HG03066 (cell line): ENCODE data around the gene HTRA2.

Experiments
- ATAC-seq: cut with Tn5 transposase; IDR thresholded peaks from one replicate; pipeline ENCODE4 v1.9.1; 2021; ENCODE audit warnings: low read depth; ENCODE audit not compliant: unreplicated experiment

HTRA2 gene

DNA sequence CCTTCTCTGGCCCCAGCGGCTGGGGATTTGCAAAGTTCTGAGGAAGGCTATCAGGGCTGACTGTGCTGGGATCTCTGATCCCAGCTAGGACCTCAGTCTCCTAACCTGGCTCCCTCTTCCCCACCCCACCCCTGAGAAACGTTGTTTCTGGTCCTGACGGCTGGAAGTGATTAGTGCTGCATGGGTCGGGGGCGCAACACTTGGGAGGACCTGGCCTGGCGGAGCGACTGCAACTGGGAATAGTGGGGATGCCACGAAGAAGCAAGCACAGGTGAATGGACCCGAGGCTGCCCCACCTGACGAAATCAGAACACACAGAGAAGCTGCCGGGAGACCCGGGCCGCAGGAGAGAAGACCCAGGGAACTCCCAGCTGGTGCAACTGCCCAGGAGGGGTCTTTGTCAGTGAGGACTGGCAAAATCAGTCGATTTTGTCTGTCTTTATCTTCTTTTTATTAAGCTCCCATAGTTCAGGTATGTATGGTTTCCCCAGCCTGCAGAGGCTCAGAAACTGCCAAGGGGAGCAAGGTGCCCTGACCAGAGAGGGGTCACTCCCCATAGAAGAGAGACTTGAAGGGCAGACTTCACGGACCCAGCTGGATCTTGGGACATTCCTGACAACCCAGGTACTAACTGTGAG is 29.7 kb upstream of the HTRA2 start:
- no peak for ATAC-seq

DNA sequence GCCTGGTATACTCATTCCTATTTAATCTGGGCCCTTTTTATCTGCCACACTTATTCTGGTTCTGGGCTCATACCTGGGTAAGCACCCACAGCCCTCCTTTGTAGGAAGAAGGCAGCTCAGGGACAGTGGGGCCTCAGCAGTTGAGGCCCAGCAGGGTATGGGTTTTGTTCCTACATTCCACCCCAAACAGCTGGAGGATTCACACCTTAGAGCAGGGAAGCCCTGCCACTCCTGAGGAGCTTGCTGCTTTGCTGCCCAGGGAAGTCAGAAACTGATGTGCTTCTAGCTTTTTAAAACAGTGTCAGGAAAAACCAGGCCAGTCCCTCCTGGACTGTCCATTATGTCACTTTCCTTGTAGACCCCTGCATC is 29.2 kb upstream of the HTRA2 start:
- ATAC-seq, result no peak

DNA sequence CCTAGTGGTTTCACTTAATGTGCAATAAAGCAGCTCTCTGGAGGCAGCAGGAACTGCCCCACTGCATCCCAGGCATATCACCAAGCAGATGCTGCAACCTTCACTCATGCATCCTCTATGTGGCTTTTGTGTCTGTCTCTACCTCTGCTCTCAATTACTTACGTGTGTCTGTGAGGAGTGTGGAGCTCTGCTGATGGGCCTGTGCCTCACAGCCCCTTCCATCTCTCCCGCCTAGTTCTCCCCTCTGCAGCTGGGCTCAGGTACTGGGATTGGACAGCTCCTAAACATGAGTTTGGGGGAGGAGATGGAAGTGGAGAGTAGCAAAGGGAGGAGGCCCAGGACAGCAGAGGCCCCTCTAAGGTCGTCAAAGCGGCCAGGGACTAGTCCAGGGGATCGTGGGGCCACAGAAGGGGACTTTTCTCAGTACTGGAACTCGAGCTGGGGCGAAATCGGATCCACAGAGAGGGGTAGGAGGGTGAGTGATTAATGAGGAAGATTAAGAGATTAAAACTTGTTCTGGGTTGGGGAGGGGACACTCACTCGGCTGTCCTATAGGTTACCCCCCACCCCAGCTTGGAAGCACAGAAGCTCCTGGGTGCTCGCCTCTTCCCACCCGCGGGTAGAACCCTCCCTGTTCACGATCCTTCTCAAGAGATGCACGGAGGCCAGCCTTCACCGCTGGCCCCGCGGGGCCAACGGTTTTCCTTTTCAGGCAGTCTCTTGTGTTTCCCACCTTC is 28.2 kb upstream of the HTRA2 start:
- no peak for ATAC-seq

DNA sequence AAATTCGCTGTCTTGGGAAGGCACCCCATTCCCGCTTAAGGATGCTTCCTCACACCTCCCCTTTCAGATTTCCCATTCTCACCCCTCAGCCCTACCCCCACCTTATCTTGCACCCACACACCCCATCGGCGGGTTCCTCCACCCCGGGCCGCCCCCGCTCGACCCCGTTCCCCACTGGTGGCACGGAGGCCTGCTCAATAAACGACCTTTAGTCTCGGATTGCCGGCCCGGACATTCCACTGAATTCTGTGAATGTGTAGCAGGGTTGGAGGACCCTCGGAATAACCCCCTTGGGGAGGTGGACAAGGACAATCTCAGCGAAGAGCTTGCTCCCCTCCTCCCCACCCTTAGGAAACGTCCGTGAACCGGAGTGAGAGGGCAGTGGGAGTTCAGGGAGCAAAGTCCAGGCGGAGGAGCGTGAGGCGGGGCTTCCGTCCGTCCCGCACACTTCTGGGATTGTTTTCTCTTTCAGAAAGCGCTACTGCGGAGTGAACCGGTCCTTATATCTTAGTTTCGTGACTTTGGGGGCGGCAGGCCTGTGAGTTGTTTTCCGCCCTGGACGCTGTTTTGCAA is 27.5 kb upstream of the HTRA2 start:
- no peak for ATAC-seq

- ATAC-seq, result peak; percentile 43
Observed at GRCh38 chr2:74502720-74503505, 26.8 kb upstream of the HTRA2 start.

DNA sequence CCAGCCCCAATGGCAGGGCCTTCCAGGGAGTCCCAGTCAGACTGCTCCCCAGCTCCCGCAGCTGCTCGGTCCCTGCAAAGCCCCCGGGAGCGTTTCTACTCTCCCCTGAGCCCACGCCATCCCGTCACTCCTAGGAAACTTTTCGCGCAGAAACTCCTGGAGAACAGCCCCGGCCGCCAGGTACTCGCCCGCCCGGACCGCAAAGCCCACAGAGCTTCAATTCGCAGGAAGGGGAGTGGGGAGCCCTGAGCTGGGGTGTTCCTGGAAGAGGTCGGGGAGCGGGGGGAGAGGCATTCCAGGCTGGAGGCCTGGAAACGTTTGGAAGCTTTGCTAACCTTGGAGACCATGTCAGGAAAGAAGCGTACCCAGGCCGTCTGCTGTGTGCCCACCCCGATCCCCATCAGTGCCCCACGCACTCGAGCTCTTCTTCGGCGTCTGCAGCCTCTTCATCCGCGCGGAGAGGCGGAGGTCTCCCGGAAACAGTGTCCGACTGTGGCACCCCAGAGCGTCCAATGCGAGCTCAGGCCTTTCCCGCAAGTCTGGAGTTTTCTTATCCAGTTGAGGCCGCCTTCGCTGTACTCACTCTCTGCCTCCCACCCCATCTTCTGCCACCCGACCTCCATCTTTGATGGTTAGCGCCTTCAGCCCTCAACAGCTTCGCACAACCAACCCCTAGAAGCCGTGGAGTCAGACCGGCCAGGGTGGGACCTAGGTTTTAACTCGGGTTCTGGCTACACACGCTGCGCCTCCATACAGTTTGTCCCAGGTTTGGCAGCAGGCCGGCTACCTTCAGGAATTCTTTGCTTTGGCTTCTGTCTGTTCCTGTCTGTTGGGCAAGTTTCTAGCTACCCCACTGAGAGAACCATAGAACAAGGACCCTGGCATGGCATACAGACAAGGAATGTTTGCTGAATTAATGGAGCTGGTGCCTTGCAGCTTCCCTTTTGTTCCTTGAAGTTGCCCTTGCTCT is 25.9 kb upstream of the HTRA2 start:
- no peak for ATAC-seq

- ATAC-seq, result no peak
Observed at GRCh38 chr2:74504591-74504990, 25.1 kb upstream of the HTRA2 start.

DNA sequence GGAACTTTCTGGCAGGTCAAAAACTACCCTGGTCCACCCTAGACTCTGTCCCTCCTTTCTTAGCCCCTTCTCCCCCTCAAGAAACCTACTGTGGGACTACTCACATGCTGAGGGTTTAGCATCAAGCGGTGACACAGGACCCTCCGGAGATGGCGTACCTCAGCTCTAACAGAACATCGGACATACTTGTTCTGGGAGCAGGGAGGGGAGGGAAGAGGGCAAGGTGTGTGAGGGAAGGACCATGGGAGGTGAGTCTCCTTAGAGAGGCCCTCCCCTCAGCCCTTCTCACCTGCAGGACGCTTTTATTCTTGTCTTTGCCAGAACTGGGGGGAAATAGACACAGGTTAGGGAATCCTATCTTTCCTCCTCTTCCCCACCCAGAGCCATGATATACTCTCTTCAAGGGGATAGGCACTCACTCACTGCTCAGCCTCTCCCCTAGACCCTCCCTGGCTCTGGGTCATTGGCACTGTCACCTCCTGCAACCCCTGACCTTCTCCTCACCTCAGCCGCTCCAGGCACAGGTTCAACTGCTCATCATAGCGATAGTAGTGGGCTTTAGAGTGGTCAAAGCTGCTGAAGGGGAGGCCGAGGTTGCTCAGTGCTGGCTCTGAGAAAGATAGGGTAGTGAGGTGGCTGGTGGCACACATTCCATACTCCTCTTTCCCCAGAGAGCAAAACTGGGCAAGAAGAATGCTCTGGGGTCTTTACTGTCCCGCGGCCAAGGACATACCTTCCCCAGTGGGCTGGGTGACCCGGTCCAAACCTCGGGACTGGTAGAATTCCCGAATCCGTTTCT is 24.1 kb upstream of the HTRA2 start:
- no peak for ATAC-seq

DNA sequence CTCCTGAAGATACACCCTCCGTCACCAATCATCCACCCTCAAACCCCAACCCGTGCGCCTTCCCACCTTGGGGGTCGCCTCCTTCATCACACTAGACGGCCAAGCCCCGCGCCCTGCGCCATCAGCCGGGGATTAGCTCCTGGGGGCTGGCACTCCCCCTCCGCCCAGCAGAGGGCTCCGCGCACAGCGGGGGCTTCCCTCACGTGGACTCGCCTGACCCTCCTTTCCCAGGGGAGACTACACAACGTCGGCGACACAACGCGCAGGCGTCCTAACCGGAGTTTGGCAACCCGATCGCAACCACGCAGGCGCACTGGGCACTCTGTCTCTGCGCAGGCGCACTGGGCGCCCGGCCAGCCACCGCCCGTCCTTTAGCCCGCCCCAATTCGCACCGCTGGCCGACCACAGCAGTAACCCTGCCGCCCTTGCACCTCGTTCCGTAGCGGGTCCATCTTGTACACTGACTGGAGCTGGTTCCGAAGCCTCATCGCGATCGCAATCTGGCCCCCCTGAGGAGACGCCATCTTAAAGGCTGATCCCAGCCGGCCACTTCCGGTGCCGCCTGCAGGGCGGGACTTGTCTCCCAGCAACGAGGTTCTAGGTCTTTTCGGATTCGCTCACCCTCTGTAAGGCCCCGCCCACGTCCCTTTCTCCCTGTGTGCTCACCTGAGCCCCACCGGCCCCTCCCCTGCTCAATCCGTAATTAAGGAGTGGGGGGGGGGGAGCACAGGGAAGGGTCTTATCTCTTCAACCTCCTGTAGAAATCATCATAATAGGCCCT is 22.4 kb upstream of the HTRA2 start, which contains the start of gene PCGF1:
PCGF1 (minus strand) TSS at position 551 of the 781 bp plus-strand sequence; CDS start at position 524, 27 bp downstream.
- peak; percentile 90 for ATAC-seq

- ATAC-seq, result peak; percentile 17
Observed at GRCh38 chr2:74507926-74508520, 21.7 kb upstream of the HTRA2 start.

DNA sequence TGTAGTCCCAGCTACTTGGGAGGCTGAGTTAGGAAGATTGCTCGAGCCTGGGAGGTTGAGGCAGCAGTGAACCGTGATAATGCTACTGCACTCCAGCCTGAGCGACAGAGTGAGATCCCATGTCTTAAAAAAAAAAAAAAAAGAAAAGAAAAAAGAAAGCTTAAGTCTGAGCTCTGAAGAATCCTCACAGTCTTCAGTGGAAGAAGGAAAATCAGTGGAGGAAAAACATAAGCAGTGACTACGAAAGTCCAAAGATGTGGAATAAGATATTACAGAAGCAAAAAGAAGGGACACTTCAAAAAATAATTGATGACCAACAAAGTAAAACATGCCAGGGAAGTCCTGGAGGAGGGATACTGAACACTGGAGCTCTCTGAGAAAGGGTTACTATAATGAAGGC is 19.5 kb upstream of the HTRA2 start:
- no peak for ATAC-seq

- ATAC-seq, result no peak
Observed at GRCh38 chr2:74511104-74511989, 18.4 kb upstream of the HTRA2 start.

GRCh38 chr2:74512744-74513604 is 16.8 kb upstream of the HTRA2 start:
- ATAC-seq, result no peak

- no peak for ATAC-seq
Observed at GRCh38 chr2:74513605-74514367, 15.9 kb upstream of the HTRA2 start.
